Hematopoietic multipotent progenitor cell treated with erythropoietin and hydrocortisone succinate and interleukin-3 and kit ligand, for 4 days (in vitro differentiated cells): ENCODE results near the gene OR9A2.

ENCODE experiments used
- DNase-seq: peaks from one replicate; pipeline ENCODE4 v3.0.0-alpha.2; 2015

OR9A2 gene, protein sequence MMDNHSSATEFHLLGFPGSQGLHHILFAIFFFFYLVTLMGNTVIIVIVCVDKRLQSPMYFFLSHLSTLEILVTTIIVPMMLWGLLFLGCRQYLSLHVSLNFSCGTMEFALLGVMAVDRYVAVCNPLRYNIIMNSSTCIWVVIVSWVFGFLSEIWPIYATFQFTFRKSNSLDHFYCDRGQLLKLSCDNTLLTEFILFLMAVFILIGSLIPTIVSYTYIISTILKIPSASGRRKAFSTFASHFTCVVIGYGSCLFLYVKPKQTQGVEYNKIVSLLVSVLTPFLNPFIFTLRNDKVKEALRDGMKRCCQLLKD

DNA sequence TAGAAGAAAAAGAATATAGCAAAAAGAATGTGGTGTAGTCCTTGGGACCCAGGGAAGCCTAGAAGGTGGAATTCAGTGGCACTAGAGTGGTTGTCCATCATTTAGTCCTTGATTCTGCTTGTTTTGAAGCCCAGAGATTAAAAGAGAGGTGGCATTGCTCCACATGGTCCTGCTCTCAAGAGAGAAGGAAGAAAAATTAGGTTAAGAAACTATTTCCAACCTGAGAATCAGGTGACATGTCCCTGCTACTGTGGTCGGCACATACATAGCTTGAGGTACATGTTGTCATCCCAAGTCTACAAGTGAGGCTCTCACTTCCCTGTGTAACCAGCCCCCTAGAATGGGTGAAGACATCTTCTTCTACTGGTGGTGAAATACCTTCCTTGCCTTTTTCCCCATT, at the start of gene OR9A2:
Gene OR9A2 (minus strand): TSS at position 101 of the 400 bp plus-strand sequence. CDS start 0 bp downstream, at position 101.
- no peak for DNase-seq

DNA sequence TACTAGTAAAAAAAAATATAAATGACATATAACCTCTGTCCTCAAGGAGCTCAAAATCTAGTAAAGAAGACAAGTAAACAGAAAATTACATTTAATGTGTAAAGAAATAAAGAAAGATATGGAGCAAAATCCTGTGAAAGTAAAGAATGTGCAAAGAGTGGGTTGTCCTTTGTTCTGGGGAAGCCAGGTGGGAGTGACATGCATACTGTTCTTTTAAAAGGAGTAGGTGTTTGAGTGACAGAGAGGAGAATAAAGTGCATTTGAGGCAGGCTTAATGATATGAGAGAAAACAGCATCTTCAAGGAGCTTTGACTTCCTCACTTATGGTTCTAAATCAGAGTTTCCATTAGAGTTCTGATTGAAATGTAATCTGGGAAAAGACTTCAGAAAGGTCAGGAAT, 47.2 kb upstream of the OR9A2 start:
- no peak for DNase-seq

DNA sequence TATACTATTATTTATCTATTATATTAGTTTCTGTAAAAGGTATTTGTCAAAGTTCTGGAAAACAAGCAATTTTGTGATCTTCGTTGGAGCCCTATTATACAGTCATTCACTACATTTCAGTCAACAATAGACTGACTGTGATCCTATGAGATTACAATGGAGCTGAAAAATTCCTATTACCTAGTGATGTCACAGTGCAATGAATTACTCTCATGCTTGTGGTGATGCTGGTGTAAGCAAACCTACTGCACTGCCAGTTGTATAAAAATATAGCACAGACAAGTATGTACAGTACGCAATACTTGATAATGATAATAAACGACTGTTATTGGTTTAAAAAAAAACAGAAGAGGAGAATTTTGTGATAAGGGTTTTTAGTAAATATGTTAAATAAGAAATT, 46.6 kb upstream of the OR9A2 start:
- DNase-seq = no peak

DNA sequence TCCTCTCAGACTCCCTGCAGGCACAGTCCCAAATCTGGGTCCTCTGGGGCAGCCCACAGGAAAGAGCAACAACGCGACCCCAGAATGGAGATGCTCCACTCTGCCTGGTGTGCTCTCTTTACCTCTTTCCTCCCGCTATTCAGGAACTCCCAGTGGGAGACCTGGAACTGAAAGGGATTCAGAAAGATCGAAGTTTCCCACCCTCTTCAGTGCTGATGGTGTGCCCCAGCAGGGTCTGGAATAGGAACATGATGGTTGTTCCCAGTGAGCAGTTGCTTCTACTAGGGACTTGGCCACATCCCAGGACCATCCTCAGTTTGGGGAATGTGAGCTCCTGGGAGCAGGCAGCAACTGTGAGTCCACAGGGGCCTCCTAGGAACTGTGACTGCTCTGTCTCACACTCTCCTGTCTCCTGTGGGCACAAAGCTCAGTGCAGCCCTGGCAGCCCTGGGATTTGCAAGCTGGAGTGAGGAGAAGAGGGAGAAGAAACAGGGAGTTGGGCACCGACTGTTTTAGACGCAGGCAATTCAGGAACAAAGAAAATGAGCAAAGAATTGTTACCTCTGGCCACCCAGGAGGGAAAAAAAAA, 43.1 kb upstream of the OR9A2 start:
- DNase-seq = no peak

DNA sequence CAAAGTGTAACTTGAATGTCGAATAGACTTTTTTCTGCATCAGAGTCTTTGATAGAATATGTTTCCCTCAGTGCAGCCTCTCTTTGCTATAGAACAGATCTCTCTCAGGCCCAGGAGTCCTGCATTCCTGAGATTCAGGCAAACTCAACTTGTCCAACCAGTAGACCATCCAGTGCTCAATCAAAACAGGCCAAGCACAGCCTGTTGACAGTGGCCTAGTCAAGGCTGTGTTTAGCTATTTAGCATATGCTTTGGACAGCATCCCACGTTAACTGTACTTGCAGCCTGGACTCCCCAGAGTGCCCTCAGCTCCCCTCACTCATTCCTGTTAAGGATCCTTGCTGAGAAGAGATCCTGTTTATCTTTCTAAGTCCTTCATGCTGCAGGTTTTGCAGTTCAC, 41.5 kb upstream of the OR9A2 start:
- no peak for DNase-seq

DNA sequence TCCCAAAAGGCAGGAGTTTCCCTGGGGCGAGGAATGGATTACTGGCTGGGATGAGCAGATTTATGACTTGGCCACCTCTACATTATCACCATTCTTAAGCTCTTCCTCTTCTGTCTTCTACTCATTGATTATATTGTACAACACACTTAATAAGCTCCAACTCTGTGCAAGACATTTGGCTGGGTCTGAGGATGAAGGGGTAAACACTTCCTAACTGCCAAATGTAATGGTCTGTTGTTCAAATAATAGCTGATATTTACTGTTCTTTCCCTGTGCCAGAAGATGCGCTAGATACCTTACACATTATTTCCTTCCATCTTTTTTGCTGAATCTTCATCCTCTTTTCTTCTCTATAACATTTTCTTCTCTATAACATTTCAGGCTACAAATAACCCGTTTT, 36.8 kb upstream of the OR9A2 start:
- DNase-seq = no peak

DNA sequence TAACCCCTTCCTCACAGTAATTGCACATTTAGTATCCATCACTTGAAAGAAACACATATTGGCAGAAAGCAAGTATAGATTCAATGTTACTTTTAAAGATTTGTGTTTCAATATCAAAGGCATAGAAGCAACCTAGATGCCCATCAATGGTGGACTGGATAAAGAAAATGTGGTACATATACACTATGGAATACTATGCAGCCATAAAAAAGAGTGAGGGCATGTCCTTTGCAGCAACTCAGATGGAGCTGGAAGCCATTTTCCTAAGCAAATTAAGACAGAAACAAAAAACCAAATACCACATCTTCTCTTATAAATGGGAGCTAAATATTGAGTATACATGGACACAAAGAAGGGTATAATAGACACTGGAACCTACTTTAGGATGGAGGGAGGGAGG, 28.8 kb upstream of the OR9A2 start:
- DNase-seq = no peak

DNA sequence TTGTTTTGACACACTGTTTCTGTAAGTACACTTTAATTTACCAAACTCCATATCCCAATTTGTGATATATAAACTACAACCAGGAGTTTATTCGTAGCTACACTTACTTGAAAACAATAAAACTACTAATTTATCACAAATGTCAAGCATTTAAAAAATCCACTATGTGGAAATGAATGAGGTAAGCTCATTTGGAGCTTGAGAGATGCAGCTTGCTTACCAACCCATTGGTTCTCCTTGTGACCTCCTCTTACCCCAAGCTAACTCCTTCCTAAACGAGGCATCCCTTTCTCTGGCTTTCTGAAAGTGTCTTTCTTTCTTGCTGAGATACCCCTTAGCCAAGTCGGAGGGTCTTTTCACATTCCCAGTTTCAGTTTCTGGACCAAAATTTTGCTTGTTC, 27.7 kb upstream of the OR9A2 start:
- DNase-seq = no peak

DNA sequence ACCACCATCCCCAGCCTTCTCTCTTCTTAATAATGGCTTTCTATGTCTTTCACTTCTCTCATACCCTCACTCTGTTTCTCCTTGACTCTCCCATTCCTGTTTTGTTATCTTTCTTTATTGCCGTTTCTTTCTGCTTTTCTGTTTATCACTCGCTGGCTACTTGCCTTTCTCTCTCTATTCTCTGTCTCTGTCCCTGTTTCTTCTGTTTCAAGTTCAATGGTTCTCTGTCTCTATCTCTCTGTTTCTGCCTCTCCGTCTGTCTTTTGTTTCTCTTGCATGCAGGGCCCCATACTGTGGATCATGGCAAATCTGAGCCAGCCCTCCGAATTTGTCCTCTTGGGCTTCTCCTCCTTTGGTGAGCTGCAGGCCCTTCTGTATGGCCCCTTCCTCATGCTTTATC, 25.1 kb upstream of the OR9A2 start, which contains the start of gene OR6V1:
Gene OR6V1 (plus strand): TSS at position 301 of the 400 bp plus-strand sequence. CDS start 0 bp downstream, at position 301.
- no peak for DNase-seq

DNA sequence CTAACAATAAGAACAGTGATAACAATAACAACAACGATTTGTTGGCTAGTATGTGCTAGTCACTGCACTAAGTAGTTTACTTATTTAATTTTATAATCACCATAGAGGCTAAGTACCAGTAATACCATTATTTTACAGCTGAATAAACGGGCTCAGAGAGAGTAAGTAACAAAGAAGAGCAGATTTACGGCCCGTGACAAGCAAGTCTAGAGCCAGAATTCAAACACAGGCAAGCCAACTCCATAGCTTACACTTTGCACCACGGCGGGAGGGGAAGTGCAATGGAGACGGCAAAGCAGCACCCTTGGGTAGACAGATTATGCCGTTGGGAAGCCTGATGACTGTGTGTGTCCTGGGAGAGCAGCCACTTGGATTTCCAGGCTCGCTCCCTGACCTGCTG, 24.0 kb upstream of the OR9A2 start:
- no peak for DNase-seq

DNA sequence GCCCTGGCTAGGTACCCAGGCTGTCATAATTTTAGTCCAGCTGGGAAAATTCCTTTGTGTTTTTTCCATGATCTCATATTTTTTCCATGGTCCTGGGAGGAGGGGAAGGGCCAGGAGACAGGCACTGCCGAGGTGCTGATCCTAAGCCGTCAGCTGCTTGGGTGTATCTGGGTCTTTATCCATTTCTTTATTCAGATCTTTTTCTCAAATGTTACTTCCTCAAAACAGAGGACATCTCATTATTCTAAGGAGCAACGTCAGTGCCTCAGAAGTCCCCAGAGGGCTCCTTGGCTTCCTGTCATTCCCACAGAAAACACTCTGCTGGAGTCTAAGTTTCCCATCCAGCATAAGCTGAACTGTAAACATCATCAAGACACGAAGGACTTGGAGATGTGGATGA, 22.4 kb upstream of the OR9A2 start:
- DNase-seq = no peak

DNA sequence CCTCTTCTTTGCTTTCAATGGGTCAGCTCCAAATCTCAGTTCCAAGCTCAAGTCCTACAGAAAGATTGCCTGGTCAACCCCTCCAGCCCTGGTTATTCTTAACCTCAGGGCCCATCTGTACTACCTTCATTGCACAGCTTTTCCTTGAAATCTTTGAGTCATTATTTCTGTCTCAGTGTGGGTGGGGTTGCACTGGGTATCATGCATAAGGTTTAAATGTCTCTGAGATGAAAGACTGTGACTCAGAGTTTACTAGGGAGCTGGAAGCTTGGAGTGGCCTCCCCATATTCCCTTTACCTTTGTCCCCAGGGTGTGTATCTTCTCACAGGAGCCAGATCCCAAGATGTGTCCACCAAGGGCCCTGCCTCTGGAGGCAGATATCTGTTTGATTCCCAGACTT, 21.9 kb upstream of the OR9A2 start:
- no peak for DNase-seq

DNA sequence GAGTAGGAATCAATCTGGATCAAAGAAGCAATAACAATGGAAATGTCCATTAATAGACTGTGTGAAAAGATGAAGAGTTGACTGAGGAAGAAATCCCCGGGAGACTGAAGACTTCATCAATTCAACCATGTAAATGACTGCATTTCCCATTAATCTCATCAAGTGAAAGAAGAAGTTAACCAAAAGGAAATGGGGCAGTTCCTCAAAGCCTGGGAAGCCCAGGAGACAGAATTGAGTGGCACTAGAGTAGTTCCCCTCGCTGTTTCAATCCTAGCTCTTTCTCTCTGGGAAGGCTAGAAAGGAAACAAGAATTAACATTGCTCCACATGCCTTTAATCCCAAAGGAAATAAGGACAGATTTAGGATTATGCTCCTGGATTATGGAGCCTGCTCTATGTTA, 20.4 kb upstream of the OR9A2 start:
- peak; percentile 3 for DNase-seq

DNA sequence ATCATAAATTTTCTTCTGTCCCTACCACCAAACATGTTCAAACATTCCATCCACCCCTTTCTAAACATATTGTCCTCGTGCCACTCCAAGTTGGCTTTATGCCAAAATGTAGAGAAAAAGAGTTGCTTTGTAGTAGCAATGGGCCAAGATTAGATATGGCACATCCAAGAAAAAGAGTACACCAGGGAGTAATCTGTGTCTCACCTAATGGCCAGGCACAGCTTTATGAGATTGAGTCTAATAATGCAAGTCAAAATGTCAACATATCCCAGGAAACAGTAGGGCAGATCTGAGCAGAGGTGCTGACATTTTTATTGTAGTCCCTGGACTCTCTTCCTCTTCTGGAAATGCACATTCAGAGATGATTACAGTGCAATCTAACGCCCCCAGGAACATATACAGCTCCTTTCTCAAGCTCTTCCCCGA, 19.5 kb upstream of the OR9A2 start:
- DNase-seq = peak; percentile 13

DNA sequence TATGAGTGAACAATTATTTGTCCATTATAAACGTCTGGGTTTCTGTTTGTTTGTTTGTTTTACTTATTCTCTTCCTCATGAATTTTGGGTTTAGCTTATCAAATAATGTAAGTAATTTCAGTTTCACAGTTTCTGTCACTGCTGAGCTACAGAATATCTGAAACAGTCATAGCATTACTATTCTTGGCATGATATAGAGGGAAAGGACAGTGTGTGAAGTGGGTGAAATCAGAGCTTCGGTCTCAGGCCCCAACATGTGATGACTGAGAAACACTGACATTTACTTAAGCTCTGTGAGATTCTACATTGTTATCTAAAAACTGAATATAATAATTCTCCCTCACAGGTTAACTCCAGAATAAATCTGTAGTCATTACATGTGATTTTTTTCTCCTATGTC, 16.5 kb upstream of the OR9A2 start:
- DNase-seq = no peak

DNA sequence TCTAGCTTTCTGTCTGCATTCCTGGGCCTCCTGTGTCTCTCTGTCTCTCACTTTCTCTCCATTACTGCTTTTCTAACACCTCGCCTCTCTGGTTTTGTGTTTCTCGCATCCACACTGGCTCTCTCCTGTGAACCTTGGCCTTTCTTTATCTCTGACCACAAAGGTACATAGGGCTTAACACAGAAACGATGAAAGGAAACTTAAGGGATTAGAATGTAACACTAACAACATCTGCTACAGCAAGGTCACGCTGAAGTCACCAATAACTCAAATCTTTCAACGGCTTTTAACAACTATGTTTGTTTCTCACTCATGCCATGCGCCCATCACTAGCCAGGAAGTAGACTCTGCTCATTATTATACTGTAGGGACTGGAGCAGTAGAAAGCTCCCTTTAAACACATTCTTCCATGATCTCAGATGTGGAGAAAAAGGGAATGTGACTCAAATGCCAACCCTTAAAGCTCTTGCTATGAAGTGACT, 15.9 kb upstream of the OR9A2 start:
- no peak for DNase-seq

DNA sequence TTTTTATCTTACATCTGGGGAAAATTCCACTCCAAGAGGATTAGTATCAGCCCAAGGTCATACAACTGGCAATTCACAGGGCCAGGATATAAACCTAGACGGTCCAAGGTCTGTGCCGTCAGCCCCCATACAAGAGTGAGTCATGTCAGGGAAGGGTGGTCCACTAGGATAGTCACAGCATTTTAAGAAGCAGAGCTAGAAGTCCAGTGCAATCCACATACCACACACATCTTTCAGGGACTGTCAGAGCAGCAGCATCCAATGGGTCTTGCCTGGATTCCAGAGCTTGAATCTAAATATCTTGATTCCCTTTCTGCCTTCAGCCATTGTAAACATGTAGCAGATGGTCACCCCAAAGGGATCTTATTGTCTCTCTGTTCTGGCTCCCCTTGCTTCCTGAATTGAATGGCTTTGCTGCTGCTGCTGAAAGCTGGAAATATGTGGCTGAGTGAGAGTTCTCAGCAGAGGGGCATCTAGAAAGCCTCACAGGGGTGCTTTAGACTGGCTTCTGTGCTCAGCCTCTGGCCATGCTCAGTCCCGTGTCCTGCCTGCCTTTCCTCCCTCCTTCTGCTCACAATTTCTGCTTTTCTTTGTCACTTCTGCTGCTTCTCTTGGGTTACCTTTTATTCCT, 15.3 kb upstream of the OR9A2 start:
- no peak for DNase-seq

DNA sequence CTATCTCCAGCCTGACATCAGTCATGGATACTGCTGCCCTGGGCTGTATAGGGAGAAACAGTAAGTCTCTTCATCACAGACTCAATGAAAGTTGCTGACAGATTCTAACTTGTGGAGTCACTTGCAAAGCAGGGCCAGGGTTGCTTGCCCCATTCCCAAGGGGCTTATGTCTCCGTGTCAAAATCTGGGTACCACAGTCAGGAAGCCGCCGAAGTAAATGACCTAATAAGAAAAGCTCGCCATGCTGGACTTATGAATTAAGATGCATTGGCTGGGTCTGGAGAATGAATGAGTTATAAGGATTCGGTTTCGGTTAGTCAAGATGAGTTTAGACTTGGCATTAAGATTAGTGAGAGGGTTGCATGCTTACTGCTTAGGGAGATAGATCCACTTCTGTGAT, 14.4 kb upstream of the OR9A2 start:
- no peak for DNase-seq

DNA sequence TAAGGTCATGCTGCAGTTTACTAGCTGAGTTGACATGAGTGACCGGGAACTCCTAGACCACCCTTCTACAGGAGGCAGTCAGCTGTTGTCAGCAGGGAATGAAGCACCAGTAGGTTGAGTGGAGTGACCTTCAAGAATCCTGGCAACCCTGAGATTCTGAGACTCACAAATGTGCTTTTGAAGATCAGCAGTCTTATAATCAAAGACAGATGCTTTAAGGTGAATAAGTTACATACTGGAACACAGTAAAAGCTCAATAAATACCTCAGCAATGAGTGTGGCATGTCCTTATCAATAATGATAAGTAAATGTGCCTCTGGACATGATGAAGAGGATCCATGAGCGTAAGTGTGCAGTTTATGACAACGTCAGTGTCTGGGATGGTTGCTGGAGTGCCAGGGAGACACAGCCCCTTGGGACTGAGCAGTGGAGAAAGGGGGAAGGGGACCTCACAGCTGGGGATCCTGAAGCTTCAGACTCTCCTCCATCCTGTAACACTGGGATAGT, 13.3 kb upstream of the OR9A2 start:
- no peak for DNase-seq

DNA sequence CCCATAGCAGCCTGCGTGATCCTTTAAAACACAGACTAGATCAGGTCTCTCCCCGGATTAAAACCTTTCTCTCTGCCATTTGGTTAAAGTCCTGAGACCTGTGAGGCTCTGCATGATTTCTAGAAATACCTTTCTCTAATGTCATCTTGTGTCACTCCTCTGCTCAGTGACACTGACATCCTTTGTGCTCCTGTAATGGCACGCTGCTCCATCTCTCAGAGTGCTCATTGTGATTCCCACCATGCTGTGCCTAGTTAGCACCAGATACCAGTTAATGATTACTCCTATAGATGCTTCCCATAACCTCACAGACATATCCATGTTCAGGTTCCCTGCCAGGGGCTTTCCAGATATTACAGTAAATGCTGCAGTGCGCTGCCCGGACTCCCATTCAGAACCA, 11.7 kb upstream of the OR9A2 start:
- no peak for DNase-seq

DNA sequence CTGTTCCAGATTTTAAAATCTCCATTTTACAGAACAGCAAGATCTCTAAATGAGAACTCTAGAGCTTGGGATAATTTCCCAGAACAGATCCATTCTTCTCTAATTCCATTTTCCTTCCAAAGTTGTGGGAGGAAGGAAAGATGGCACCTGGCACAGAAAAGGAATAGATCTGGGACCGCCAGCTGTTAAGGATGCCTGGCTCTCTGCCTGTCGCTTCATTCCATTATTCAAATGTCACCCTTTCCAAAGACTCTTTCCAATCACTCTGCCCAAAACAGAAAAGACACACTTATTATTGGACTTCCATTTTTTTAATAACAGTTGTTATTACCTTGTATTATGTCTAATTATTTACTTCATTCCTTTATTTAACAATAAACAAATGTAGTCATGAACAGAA, 751 bp upstream of the OR9A2 start:
- no peak for DNase-seq

DNA sequence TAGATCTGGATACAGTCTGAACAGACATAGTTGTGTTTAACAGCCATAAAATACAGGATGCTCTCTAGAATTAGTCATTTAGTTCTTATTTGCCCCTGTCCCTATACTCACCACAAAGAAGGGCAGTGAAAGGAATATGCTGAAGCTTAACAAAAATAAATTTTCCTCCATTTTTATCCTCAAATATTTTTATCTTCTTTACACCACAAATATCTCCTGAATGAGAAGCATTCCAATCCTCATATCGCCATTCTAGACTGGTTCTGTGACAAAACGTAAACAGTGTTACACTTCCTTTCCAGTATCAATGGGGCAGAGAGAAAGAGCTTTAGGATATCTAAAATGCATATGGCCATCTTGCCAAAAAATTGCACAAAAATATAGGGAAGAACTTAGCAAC, 1.6 kb downstream of the OR9A2 start:
- DNase-seq = no peak

DNA sequence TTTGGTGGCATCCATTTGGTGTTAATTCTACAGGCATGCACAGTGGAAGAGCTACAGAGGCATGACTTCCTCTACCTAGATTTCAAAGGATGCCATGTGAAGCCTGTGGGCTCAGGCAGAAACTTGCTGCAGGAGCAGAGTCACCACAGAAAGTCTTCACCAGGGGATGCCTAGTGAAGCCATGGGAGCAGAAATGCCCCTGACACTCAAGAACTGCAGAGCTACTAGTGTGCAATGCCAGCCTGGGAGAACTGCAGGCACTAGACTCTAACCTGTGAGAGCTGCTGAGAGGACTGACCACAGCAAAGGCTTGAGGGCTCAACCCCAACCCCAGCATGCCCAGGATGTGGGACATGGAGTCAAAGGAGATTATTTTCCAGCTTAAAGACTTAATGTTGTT, 3.9 kb downstream of the OR9A2 start:
- no peak for DNase-seq

DNA sequence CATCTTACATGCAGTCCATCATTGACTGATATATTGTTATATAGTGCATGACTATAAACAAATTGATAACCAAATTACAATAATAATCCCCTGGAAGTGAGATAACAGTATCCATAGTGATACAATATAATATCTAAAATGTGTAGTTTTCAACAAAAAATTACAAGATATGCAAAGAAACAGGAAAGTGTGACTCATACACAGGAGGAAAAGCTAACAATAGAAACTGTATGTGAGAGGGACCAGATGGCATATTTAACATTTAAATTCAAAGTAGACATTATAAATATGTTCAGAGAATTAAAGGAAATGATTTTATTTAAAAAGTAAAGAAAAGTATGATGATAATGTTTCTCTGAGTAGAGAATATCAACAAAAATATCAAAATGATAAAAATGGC, 8.0 kb downstream of the OR9A2 start:
- DNase-seq = no peak
